Activated naive CD8-positive, alpha-beta T cell treated with anti-CD3 and anti-CD28 coated beads, Interleukin-2, amount 50 U/mL, for 16 hours (primary cell): Measurements from ENCODE around the gene MCF2L2.

ENCODE experiments used
- DNase-seq: peaks from one replicate; pipeline ENCODE4 v3.0.0-alpha.2; 2020; ENCODE audit warnings: low read depth, low spot score

MCF2L2 gene

DNA sequence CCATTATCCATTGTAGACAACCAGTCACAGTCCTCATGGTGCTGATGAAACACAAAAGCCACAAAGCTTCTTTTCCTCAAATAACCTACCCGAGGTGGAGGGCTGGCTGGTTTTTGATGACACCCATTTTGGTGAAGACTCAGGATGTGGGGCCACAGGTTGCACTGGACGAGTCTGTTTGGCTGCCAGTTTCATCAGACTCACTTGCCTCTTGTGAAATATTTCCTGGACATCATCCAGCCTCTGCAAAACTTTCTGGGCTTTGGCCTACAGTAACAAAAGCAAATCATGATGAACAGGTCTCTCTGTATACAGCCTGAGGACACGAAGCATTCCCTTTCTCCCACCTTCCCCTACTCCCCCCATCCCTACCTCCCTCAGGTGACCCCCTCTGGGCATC is 133.2 kb downstream of the MCF2L2 start:
- DNase-seq = no peak

DNA sequence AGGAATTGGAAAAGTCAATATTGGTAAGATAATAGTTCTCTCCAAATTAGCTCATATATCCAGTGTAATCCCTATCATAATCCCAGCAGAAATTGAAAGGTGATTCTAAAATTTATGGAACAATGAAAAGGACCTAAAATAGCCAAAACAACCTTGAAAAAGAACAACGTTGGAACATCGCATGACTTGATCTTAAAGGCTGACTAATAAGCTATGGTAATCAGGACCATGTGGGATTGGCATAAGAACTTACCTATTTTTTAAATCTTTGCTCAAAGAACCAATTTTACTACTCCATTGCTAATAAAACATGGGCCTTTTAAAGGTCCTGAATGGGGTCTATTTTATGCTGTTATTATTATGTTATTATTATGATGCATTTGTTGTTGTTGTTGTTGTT is 134.5 kb downstream of the MCF2L2 start:
- DNase-seq = no peak

- no peak for DNase-seq
These were observed 136.9 kb downstream of the MCF2L2 start for GRCh38 chr3:183291497-183292031.

- DNase-seq = no peak
These were observed 138.2 kb downstream of the MCF2L2 start for GRCh38 chr3:183290216-183290615.

DNA sequence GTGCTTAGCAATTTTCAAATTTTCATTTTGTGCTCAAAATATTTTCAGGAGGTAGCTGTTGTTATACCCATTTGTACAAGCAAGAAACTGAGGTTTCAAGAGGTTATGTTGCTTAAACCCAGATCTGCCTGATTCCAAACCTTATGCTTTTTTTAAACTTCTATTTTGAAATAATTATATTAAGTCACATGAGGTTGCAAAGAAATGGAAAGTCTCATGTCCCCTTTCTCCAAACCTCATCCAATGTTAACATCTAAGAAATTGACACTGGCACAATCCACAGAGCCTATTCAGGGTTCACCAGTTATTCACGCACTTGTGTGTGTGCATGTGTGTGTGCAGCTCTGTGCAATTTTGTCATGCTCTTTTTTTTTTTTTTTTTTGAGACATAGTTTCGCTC is 140.3 kb downstream of the MCF2L2 start:
- DNase-seq = no peak

GRCh38 chr3:183287301-183287971 is 141.0 kb downstream of the MCF2L2 start:
- DNase-seq = no peak

DNA sequence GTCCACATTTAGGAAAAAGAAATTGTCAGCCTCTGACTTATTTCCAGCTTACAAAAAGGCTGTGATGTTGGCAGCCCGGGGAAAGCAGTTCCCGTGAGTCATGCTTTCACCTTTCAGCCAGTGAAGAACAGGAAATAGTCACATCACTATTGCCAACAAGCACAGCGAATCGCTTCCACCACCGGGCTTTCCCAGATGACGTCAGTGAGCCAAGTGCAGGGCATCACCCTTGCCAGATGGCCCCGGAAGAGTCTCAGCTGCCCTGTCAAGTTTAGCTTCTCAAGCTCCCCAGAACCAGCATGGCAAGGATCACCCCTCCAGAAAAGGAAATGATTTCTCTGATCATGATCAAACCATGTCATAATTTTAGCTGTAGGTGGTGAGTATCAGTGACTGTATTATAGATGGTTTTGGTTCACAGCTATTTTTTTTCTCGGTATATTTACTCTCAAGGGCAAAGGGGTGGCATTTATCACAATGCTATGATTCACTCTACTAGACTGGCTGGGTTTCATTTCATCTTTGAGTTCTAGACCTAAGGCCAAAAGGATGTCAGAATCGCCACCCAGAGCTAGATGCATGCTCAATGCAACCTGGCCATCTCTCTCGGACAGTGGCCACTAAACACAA is 142.5 kb downstream of the MCF2L2 start:
- peak; percentile 83 for DNase-seq

DNA sequence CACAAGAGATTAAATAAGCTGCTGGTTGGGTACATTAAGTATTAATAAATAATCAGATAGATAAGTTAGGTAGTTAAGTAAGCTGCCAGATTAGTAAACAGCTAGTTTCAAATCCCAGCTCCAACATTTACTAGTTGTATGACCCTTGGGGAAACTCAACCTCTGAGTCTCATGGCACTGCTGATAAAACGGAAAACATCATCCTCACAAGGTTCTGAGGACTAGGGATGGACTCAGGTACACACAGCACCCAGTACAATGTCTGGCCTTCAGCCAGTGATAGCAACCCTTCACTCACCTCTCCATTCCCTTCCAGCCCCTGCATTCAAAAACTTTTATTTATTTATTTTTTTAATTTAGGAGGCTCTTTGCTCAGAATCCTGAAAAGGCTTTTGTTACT is 143.1 kb downstream of the MCF2L2 start:
- DNase-seq = no peak

- no peak for DNase-seq
These were observed 143.8 kb downstream of the MCF2L2 start for GRCh38 chr3:183284570-183284969.

DNA sequence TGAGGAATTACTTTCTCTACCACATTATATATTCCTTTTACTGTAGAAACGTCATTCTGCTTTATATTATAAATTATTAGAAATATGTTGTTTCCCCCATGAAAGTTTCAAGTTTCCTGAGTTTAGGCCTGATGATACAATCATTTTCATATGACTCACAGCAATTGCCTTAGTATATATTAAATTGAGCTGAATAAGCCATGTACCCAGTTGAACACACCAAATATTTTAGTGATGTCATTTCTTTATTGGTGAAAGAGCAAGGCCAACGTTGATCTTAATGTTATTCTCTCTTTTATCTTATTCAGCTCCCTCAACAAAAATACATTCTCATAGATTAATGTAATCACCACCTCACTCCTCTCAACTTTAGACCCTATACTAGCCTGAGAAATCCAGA is 144.5 kb downstream of the MCF2L2 start:
- DNase-seq = no peak

DNA sequence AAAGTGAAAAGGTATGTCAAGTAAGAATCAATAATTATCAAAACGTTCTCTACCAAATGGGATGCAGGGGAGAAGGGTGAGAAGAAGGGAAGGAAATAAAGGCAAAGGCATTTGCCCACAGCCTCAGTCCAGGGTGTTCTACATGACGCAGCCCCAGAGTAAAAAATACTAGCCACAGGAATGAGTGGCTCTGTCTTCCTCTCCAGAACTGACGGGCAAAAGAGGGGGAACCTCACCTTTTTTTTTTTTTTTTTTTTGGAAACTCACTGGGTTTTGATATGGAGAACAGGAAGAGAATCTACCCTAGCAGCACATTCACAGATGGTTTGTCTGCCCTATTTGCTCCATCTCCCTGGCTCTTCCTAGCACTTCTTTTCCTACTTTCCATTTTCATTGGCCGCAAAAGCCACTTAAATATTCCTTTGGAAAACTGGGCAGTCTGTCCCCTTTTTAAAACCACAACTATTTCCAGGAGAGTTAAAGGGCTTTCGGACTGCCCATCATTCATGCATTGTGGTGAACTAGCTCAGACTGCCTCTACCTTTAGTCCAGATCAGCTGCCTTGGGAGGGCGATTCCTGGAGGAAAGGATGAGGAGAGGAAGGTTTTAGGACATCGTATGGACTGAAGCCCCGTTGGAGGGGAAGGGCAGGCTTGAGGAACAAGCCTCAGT is 147.2 kb downstream of the MCF2L2 start:
- no peak for DNase-seq

DNA sequence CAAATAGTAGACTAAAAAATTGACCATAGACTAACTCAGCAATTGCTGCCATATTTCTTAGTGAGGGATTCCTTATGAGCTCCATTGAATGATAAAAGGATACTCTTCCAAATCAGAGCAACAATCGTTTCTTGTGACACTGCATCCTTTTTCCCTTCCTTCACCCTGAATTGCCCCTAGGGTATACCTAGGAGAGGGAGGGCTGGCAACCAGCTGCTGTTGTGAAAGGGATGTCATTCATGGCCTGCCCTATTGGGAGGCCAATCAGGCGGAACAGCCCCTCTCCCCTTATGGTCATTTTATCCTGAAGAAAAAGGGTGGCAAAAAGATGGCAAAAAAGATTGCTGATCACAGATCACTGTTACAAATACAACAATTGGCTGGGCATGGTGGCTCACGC is 149.0 kb downstream of the MCF2L2 start:
- no peak for DNase-seq

DNA sequence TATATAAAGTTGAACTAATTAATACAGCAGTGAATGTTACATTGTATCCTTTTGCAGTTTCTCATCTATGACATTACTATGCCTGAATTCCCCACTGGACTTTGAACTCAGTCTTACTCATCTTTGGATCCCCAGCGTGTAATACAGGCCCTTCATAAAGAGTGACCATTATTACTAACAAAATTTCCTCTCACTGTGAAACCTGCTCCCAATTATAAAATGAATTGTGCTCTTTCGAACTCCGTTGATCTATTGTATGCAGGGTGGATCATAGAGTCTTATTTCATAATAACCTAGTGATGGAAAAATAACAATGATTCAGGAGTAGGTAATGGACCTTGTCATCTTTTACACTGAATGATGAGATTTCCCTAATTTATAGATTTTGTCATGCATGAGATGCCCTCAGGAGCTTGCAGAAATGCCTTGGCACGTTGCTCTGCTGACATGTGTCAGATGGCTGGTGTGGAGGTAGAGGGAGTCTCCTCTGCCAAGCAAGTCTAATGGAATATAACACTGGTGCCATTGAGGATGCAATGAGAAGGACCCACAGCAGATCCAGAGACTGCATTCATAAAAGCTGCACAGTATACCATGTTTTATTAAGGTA is 149.8 kb downstream of the MCF2L2 start:
- no peak for DNase-seq

- DNase-seq = no peak
These were observed 151.2 kb downstream of the MCF2L2 start for GRCh38 chr3:183277260-183277659.

DNA sequence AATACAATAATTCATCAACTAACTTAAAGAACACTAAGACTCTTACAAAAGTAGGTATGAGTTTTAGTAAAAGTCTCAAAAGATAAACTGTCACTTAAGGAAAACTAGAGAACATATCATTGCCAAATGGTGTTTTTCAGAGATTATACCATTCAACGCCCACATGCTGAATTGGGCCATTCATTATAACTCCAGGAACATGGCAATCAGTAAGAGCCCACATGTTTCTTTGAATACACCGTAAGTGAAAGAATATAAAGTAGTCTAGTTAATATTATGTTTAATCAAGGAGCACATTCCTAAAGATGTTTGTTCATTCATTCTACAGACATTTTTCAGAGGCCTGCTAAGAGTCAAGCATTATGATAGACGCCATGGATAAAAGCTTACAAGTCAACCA is 152.5 kb downstream of the MCF2L2 start:
- no peak for DNase-seq

DNA sequence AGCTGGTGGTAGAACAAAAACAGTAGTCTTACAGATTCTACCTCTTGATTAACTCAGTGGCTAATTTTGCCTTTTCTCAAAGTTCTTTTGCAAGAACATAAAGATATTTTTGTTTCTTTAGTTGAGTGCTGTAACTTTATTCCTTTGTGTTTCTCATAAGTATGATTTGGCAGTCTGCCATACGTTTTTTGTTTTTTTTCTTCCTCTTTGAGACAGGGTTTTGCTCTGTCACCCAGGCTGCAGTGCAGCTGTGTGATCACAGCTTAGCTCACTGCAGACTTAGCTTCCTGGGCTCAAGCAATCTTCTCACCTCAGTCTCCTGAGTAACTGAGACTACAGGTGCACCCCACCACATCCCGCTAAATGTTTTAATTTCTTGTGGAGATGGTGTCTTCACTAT is 153.0 kb downstream of the MCF2L2 start:
- DNase-seq = no peak

GRCh38 chr3:183274609-183275008 is 153.8 kb downstream of the MCF2L2 start:
- DNase-seq = no peak

GRCh38 chr3:183272791-183273190 is 155.6 kb downstream of the MCF2L2 start:
- DNase-seq = no peak

DNA sequence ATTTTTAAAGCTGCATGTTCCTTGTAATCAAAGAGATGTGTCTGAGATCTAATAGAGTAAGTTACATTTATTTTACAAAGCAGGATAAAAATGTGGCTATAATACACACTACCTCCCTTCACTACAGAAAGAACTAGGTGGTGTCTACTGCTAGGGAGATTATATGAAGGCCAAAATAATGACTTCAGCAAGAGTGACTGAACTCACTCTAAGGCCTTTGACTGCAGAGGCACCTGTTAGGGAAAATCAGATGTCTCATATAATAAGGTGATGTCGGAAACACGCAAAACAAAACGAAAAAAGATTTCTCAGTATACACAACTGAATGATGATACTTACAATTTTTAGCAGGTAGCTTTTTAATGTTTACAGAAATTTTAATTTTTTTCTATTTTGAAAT is 156.3 kb downstream of the MCF2L2 start:
- DNase-seq = no peak

GRCh38 chr3:183270344-183270743 is 158.1 kb downstream of the MCF2L2 start:
- no peak for DNase-seq

DNA sequence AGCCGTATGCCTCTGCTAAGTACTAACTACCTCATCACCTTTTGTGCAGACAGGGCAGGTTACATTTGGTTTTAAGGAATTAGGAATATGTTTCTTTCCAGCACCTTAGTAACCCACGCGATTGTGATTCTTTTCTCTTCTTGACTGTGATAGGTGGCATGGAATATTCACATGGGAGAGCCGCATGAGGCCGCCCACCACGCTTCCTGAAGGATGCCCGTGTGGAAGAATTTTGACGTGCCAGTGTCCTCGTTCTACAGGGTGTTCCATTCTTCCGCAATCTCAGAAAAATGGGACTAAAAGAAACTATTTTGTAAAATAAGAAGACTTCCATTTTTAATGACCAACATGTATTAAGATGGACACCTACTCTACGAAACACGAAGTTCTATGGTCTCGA is 159.1 kb downstream of the MCF2L2 start:
- DNase-seq = no peak

DNA sequence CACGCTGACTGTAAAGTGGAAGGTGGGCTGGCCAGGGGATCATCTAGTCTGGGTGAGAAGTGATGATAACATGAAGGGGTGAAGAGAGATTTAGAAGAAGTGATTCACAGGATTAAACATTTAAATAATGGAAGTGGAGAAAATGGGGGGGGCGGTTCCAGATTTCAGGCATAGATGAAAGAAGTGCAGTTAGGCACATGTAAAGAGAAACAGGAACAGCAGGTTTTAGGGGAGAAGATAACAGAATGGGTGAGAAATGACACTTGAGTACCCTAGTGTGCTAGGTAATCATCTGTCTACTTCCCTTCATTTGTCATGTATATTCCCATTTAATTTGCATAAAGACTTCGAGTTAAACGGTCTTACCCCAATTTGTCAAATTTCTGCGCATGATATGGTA is 160.1 kb downstream of the MCF2L2 start:
- DNase-seq = no peak
